Esophagus squamous epithelium (tissue), 5 donors: Measurements from ENCODE around the gene IRF4. TPM values are rescaled to one million over a fixed set of nuclear protein-coding genes. Genes with fewer than 3 reads are reported as not detected.

Experiments
- DNase-seq: peaks from one replicate; lab custom pipeline; 2025; lab: John Stamatoyannopoulos, UW
- H3K27ac ChIP-seq, 4 donors: fragments of 200-600 bp; sonication (generic); one replicate each; pipeline ENCODE4 v1.5.1; 2016 to 2019; ENCODE audit warnings: mild to moderate bottlenecking in 1 of 4
- H3K27me3 ChIP-seq, 4 donors: fragments of 200-600 bp; sonication (generic); 1 replicate in 3 of 4; 2 replicates in 1 of 4; pipeline versions ENCODE4 v1.5.1 to v1.6.0; 2017 to 2021; ENCODE audit warnings: antibody characterized with exemption in 1 of 4
- H3K36me3 ChIP-seq, 3 donors: fragments of 200-600 bp; sonication (generic); one replicate each; pipeline ENCODE4 v1.5.1; 2016 to 2019
- H3K4me1 ChIP-seq, 3 donors: fragments of 200-600 bp; sonication (generic); one replicate each; pipeline ENCODE4 v1.5.1; 2017 to 2019
- H3K4me3 ChIP-seq, 4 donors: fragments of 200-600 bp; sonication (generic); 1 replicate in 3 of 4; 2 replicates in 1 of 4; pipeline ENCODE4 v1.5.1; 2016 to 2019; ENCODE audit warnings: mild to moderate bottlenecking in 2 of 4, moderate library complexity in 1 of 4
- H3K9me3 ChIP-seq, 3 donors: fragments of 200-600 bp; sonication (generic); one replicate each; pipeline ENCODE4 v1.5.1; 2016 to 2019
- POLR2A ChIP-seq, 4 donors: fragments of 450-650 bp; IDR thresholded peaks; one replicate each; pipeline ENCODE4 v1.6.1; 2017; ENCODE audit warnings: antibody characterized with exemption in 4 of 4, mild to moderate bottlenecking in 4 of 4, moderate library complexity in 3 of 4
- WGBS, 2 donors: methylation state at CpG; one replicate each; pipeline ENCODE4 v1.1.5; 2018; 5-methylcytosine and 5-hydroxymethylcytosine counted together
- intact Hi-C: fragments of 100-400 bp; cut with DNase I; formaldehyde crosslinking; loops from one replicate; pipeline ENCODE4 v1.15.0; 2022
- total RNA-seq, 4 donors: library from RNA; depleted of rRNA; stranded (reverse); fragments of >200 nt; gene quantifications; one replicate each; pipeline ENCODE4 v1.1.0, GENCODE V29; 2016
- TF ChIP-seq, protein P1 (sequence below), 6 experiments: fragments of 450-650 bp in 4 of 6; fragments of 200-600 bp in 2 of 6; sonication (generic) in 2 of 6; IDR thresholded peaks; one replicate each; pipeline ENCODE4 v1.5.1; 2016 to 2019; ENCODE audit warnings: antibody characterized with exemption in 6 of 6, mild to moderate bottlenecking in 4 of 6, moderate library complexity in 4 of 6
- donor health status: DM: yes; HTN: yes; CAD: no.

Gene IRF4
- total RNA-seq, 4 donors from 2014 or later, result 0.40 to 1.9 (median 1.2) TPM

DNA sequence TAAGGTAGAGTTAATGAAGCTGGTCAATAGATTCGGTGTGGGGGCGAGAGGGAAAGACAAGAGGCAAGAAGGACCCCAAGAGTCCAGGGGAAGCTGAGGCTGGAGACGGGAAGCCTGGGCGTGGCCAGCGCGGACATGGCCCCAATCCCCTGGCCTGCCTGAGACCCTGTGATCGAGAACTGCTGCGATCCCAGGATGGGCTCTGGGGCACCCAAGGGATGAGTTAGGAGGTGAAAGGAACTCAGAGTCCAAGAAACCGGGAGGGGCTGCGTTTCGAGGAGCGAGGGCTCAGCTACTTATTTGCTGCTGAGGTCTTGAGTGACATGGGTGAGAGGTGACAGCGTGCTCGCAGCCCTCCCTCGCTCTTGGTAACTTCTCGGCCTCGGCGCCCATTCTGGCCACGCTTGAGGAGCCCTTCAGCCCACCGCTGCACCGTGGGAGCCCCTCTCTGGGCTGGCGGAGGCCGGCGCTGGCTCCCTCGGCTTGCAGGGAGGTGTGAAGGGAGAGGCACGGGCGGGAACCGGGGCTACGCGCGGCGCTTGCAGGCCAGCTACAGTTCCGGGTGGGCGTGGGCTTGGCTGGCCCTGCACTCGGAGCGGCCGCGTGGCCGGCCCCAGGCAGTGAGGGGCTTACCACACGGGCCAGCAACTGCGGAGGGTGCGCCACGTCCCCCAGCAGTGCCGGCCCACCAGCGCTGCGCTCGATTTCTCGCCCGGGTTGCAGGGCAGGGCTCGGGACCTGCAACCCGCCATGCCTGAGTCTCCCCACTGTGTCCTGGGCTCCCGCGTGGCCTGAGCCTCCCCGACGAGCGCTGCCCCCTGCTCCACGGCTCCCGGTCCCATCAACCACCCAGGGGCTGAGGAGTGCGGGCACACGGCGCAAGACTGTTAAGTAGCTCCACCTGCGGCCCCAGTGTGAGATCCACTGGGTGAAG, 58.2 kb downstream of the IRF4 start:
- H3K4me3 ChIP-seq, result no peak overlapping the region
- intact Hi-C loops, result no loop called here
- DNase-seq, result no peak
- WGBS, 2 donors, result 92 to 97% methylated on average over 10 to 33 of the region's 62 CpGs
- H3K27me3 ChIP-seq, result peaks cover 0 to 19% (median 0%) of the 10 kb centered on the region in 4 donors
- H3K36me3 ChIP-seq, result no peaks in the 10 kb centered on the region
- H3K9me3 ChIP-seq, result no peaks in the 10 kb centered on the region
- peaks cover 0 to 7% (median 0%) of the 10 kb centered on the region in 3 donors for H3K4me1 ChIP-seq
- TF ChIP-seq, protein P1, sequence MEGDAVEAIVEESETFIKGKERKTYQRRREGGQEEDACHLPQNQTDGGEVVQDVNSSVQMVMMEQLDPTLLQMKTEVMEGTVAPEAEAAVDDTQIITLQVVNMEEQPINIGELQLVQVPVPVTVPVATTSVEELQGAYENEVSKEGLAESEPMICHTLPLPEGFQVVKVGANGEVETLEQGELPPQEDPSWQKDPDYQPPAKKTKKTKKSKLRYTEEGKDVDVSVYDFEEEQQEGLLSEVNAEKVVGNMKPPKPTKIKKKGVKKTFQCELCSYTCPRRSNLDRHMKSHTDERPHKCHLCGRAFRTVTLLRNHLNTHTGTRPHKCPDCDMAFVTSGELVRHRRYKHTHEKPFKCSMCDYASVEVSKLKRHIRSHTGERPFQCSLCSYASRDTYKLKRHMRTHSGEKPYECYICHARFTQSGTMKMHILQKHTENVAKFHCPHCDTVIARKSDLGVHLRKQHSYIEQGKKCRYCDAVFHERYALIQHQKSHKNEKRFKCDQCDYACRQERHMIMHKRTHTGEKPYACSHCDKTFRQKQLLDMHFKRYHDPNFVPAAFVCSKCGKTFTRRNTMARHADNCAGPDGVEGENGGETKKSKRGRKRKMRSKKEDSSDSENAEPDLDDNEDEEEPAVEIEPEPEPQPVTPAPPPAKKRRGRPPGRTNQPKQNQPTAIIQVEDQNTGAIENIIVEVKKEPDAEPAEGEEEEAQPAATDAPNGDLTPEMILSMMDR (IDR thresholded peaks at IDR 0.05), result no peak
- TF ChIP-seq POLR2A (IDR thresholded peaks at IDR 0.05), result no peak
- no peak overlapping the region for H3K27ac ChIP-seq

DNA sequence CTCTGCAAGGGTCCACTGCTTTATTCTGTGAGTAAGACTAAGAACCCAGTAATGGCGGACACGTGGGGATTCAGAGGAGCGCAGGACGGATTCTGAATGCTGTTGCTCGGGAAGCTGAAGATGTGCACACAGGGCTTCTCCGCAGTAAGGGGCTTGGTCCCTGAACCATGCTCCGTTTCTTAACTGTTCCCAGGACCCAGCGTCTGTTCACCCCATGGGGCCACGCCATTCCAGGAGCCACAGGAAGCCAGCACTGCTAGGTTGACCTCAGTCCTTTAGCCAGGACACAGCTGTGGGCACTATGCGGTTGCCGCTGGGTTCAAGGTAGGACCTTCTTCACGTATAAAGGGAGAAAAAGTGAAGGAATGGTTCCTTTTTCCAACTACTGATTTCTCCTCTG, 59.8 kb downstream of the IRF4 start:
- no peak overlapping the region for H3K4me3 ChIP-seq
- H3K27ac ChIP-seq, result no peak overlapping the region
- H3K9me3 ChIP-seq, result no peaks in the 10 kb centered on the region
- TF ChIP-seq, protein P1 (IDR thresholded peaks at IDR 0.05), result no peak
- no peak for TF ChIP-seq POLR2A (IDR thresholded peaks at IDR 0.05)
- DNase-seq, result no peak
- WGBS, 2 donors, result 88 to 89% methylated on average over 12 of the region's 12 CpGs
- H3K27me3 ChIP-seq, result peaks cover 0 to 17% (median 0%) of the 10 kb centered on the region in 4 donors
- H3K4me1 ChIP-seq, result peaks cover 0 to 7% (median 0%) of the 10 kb centered on the region in 3 donors
- intact Hi-C loops, result no loop called here
- H3K36me3 ChIP-seq, result no peaks in the 10 kb centered on the region

DNA sequence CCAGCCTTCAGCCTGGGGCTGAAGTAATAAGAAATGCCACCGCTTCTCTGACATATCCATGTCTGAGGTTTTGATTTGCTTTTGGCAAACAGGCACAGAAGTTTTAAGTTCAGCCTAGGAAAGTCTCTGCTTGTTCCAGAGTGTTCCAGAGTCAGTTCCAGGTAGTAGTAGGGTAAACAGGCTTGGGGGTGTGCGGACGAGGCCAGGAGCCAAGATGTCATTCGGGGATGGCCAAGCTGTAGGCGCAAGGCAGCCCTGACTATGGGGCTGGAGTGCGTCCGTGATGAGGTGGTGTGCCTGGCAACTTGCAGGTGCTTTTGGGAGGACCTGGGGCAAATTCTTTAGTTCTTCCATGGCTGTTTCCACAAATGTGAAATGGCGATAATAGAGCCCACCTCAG, 60.3 kb downstream of the IRF4 start:
- Histone ChIP-seq H3K9me3 (no peaks in the 10 kb centered on the region), H3K36me3 (no peaks in the 10 kb centered on the region), H3K4me3 (no peak overlapping the region), H3K27ac (no peak overlapping the region), H3K4me1 (peaks cover 0 to 7% (median 0%) of the 10 kb centered on the region in 3 donors), H3K27me3 (peaks cover 0 to 11% (median 0%) of the 10 kb centered on the region in 4 donors)
- WGBS, 2 donors, result 84 to 86% methylated on average over 7 to 8 of the region's 8 CpGs
- no peak for DNase-seq
- no peak for TF ChIP-seq POLR2A (IDR thresholded peaks at IDR 0.05)
- TF ChIP-seq, protein P1 (IDR thresholded peaks at IDR 0.05), result no peak
- intact Hi-C loops, result no loop called here

DNA sequence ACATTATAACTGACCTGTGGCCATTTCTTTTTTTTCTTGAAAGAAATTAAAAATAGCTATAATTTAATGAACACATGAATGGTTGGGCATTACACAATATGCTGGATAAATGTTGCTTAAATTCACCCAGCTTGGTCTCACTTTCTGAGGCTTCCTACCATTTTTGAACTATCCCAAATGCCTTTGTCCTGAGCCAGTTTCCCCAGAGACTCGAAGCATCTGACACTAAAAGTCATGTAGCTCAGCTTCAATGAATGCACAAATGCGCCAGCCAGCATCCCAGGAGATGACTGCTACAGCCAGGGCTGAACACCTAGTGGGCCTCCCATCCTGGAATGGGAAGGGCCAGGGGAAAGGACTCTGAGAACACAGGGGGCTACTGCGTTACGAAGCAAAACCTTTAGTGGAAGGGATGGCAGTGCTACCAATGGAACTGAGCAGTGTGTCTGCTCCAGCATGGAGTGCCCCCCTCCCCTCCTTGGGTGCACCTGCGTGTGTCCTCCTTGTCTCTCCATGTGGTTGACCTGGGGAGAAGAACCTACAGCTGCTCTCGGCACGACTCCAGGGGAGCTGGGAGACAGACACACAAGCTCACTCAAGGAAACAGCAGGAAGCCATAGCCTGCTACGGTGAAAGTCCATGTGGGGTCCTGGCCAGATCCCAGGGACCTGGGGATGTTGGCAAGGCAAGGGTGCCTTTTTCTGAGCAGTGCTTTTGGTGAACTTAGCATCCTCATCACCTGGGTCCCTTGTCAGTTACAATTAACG, 60.9 kb downstream of the IRF4 start:
- TF ChIP-seq, protein P1 (IDR thresholded peaks at IDR 0.05), result no peak
- no peak for TF ChIP-seq POLR2A (IDR thresholded peaks at IDR 0.05)
- H3K27me3 ChIP-seq, result peaks cover 0 to 6% (median 0%) of the 10 kb centered on the region in 4 donors
- H3K27ac ChIP-seq, result peak overlapping the region in 2 of 4 donors; percentile 21 to 47
- DNase-seq, result no peak
- H3K36me3 ChIP-seq, result no peaks in the 10 kb centered on the region
- no peaks in the 10 kb centered on the region for H3K9me3 ChIP-seq
- intact Hi-C loops, result no loop called here
- H3K4me3 ChIP-seq, result no peak overlapping the region
- 60 to 70% methylated on average over 4 of the region's 9 CpGs for WGBS, 2 donors
- H3K4me1 ChIP-seq, result peaks cover 0 to 7% (median 0%) of the 10 kb centered on the region in 3 donors
